ENCODE data around the gene IFT88.

IFT88 gene

GRCh38 chr13:20525601-20526544 lies 41.1 kb upstream of the IFT88 start, which contains the start of gene CRYL1:
Gene CRYL1 (minus strand): TSS chr13:20525857. CDS start chr13:20525794, 63 bp downstream.
- DNase-seq (ENCODE audit: extremely low read depth, low read depth), result no peak
- TF ChIP-seq CTCF (IDR thresholded peaks at IDR 0.05; ENCODE audit: low read depth, low read length), result no peak

DNA sequence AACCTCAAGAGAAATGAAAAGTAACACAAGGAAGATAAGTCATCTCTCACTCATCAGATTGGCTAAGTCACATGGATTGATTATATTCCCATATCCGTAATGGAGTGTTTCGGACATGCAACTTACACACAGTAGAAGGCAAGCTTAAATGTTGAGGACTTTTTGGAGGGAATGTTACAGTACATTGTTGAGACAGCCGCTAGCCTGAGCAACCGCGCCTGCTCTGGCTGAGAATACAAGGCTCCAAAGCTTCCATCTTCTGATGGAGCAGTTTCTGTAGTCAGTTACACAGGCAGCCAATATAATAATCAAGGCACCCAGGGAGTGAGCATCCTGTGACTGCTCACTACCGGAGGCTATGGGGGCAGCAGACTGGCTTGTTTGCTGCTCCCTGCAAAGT lies 40.3 kb upstream of the IFT88 start:
- no peak for DNase-seq (ENCODE audit: extremely low read depth, low read depth)
- TF ChIP-seq CTCF (IDR thresholded peaks at IDR 0.05; ENCODE audit: low read depth, low read length), result no peak

GRCh38 chr13:20528452-20528851 lies 38.5 kb upstream of the IFT88 start:
- DNase-seq (ENCODE audit: extremely low read depth, low read depth), result no peak
- no peak for TF ChIP-seq CTCF (IDR thresholded peaks at IDR 0.05; ENCODE audit: low read depth, low read length)

GRCh38 chr13:20534038-20534608 lies 32.8 kb upstream of the IFT88 start:
- no peak for TF ChIP-seq CTCF (IDR thresholded peaks at IDR 0.05; ENCODE audit: low read depth, low read length)
- no peak for DNase-seq (ENCODE audit: extremely low read depth, low read depth)

DNA sequence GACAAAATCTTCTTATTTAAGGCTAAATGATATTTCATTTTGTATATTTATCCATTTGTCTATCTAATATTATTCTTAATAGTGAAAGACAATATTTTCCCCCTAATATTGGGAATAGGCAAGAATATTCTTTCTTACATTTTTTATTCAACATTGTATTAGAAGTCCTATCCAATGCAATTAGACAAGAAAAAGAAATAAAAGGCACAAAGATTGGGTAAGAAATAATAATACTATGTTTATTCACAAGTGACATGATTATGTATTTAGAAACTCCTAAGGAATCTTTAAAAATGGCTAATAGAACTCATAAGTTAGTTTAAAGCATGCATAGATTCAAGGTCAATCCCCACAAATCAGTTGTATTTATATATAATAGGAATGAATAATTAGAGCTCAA lies 30.0 kb upstream of the IFT88 start:
- TF ChIP-seq CTCF (IDR thresholded peaks at IDR 0.05; ENCODE audit: low read depth, low read length), result no peak
- no peak for DNase-seq (ENCODE audit: extremely low read depth, low read depth)

DNA sequence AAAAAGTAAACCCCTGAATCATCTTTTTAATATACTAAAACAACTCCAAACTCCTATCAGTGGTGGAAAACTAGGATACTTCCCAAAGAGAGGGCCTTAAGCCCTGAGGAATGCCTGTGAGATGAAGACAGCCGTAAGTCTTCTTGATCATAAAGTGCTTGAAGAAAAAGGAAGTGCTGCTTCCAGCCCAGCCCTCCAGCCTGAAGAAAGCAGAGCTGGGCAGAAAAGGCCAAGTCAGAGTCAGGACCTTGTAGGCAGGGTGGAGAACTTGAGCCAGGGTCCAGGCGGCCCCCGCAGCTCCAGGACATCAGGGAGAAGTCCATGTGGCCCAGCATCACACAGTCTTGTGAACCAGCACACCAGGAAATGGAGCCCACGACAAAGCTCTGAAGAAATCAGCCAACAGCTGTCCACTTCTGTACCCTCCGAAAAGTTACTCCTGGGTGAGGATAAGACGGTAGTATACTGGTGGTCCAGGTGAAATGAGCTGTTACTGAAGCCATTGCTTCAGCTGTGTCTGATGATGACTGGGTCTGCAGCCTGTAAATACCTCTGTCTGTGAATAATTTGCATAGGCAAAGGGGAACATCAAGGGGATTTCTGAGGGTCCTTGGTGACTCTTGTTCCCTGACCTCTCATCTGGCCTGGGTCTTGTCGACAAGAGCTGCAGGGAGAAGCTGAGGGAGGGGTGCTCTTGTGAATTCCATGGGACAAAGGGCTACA lies 22.6 kb upstream of the IFT88 start:
- no peak for TF ChIP-seq CTCF (IDR thresholded peaks at IDR 0.05; ENCODE audit: low read depth, low read length)
- no peak for DNase-seq (ENCODE audit: extremely low read depth, low read depth)
